VCaP (cell line): ENCODE data around the gene IFI27L1.

Source experiments
- H3K27ac ChIP-seq: fragments of 450-650 bp; 2 replicates; pipeline ENCODE4 v1.5.1; 2017
- CTCF ChIP-seq: fragments of 450-650 bp; conservative IDR thresholded peaks from 2 replicates; pipeline ENCODE4 v1.5.1; 2017; ENCODE audit warnings: mild to moderate bottlenecking, moderate library complexity

Gene IFI27L1

GRCh38 chr14:94123296-94123695, 42.2 kb downstream of the IFI27L1 start:
- TF ChIP-seq CTCF = no peak
- H3K27ac ChIP-seq = no peak overlapping the region

GRCh38 chr14:94123868-94124267, 42.8 kb downstream of the IFI27L1 start:
- no peak overlapping the region for H3K27ac ChIP-seq
- TF ChIP-seq CTCF = no peak

- no peak overlapping the region for H3K27ac ChIP-seq
- TF ChIP-seq CTCF = no peak
Observed at GRCh38 chr14:94124582-94125377, 43.7 kb downstream of the IFI27L1 start.

- no peak for TF ChIP-seq CTCF
Observed at GRCh38 chr14:94125659-94126418, 44.7 kb downstream of the IFI27L1 start.

GRCh38 chr14:94126419-94126677, 45.2 kb downstream of the IFI27L1 start:
- no peak overlapping the region for H3K27ac ChIP-seq
- no peak for TF ChIP-seq CTCF

More at GRCh38 chr14:94125659-94126418, 44.7 kb downstream of the IFI27L1 start:
- H3K27ac ChIP-seq = no peak overlapping the region

- no peak for TF ChIP-seq CTCF
- H3K27ac ChIP-seq = no peak overlapping the region
Observed at GRCh38 chr14:94126800-94127199, 45.7 kb downstream of the IFI27L1 start.

- no peak for TF ChIP-seq CTCF
- H3K27ac ChIP-seq = no peak overlapping the region
Observed at GRCh38 chr14:94127330-94127729, 46.2 kb downstream of the IFI27L1 start.
